Osteocyte (in vitro differentiated cells): ENCODE data around the gene SPPL2C. TPM values are rescaled to one million over a fixed set of nuclear protein-coding genes. Genes with fewer than 3 reads are reported as not detected.

Experiments
- DNase-seq: peaks from one replicate; pipeline ENCODE4 v3.0.0; 2021; ENCODE audit warnings: mixed read lengths; ENCODE audit not compliant: unreplicated experiment; ENCODE audit errors: extremely low spot score
- H3K27ac Mint-ChIP-seq: one replicate; pipeline ENCODE4 v1.8.0; 2021; ENCODE audit warnings: mild to moderate bottlenecking, mixed read lengths; ENCODE audit not compliant: unreplicated experiment
- H3K27me3 Mint-ChIP-seq: one replicate; pipeline ENCODE4 v1.8.0; 2021; ENCODE audit warnings: mixed read lengths; ENCODE audit not compliant: unreplicated experiment
- H3K36me3 Mint-ChIP-seq: one replicate; pipeline ENCODE4 v1.8.0; 2021; ENCODE audit warnings: mixed read lengths; ENCODE audit not compliant: unreplicated experiment
- H3K4me1 Mint-ChIP-seq: one replicate; pipeline ENCODE4 v1.8.0; 2021; ENCODE audit warnings: mixed read lengths; ENCODE audit not compliant: unreplicated experiment
- H3K4me3 Mint-ChIP-seq: one replicate; pipeline ENCODE4 v1.8.0; 2021; ENCODE audit warnings: mild to moderate bottlenecking, moderate library complexity, mixed read lengths; ENCODE audit not compliant: unreplicated experiment
- H3K9me3 Mint-ChIP-seq: one replicate; pipeline ENCODE4 v1.8.0; 2021; ENCODE audit warnings: mixed read lengths; ENCODE audit not compliant: unreplicated experiment
- CTCF ChIP-seq: fragments of 200-600 bp; sonication (generic); IDR thresholded peaks from 2 replicates; pipeline ENCODE4 v1.5.0; 2021; ENCODE audit warnings: antibody characterized with exemption, mild to moderate bottlenecking, moderate library complexity
- total RNA-seq: library from RNA; stranded (reverse); gene quantifications from 2 replicates; pipeline ENCODE4 v1.2.1, GENCODE V29; 2021

Gene SPPL2C
- total RNA-seq, 1 donor from 2014 or later = not detected

- H3K27ac Mint-ChIP-seq = no peak overlapping the region
- H3K4me1 Mint-ChIP-seq = no peaks in the 10 kb centered on the region
- no peaks in the 10 kb centered on the region for H3K9me3 Mint-ChIP-seq
- TF ChIP-seq CTCF = no peak
- H3K27me3 Mint-ChIP-seq = peaks cover 26% of the 10 kb centered on the region
- H3K4me3 Mint-ChIP-seq = no peak overlapping the region
- no peak for DNase-seq
- no peaks in the 10 kb centered on the region for H3K36me3 Mint-ChIP-seq
Measured at GRCh38 chr17:45888392-45888791, 43.7 kb downstream of the SPPL2C start.

GRCh38 chr17:45889579-45889978 lies 44.9 kb downstream of the SPPL2C start:
- Mint-ChIP-seq H3K27me3 (peaks cover 26% of the 10 kb centered on the region), H3K4me1 (peaks cover 4% of the 10 kb centered on the region)

GRCh38 chr17:45893725-45894021 lies 49.0 kb downstream of the SPPL2C start:
- Mint-ChIP-seq H3K36me3 (no peaks in the 10 kb centered on the region), H3K27me3 (peaks cover 52% of the 10 kb centered on the region), H3K4me3 (peak overlapping the region; percentile 73), H3K9me3 (no peaks in the 10 kb centered on the region), H3K4me1 (peaks cover 12% of the 10 kb centered on the region), H3K27ac (peak overlapping the region; percentile 57)
- TF ChIP-seq CTCF = no peak
- no peak for DNase-seq

More at GRCh38 chr17:45889579-45889978, 44.9 kb downstream of the SPPL2C start:
- peak; percentile 21 for TF ChIP-seq CTCF
- Mint-ChIP-seq H3K9me3 (no peaks in the 10 kb centered on the region), H3K27ac (no peak overlapping the region), H3K36me3 (no peaks in the 10 kb centered on the region), H3K4me3 (no peak overlapping the region)
- DNase-seq = no peak

GRCh38 chr17:45894022-45894784 lies 49.5 kb downstream of the SPPL2C start, which contains the start of gene MAPT:
MAPT (plus strand) TSS chr17:45894554; CDS start chr17:45962338, 67,784 bp downstream.
- H3K27me3 Mint-ChIP-seq = peaks cover 57% of the 10 kb centered on the region
- no peaks in the 10 kb centered on the region for H3K36me3 Mint-ChIP-seq
- no peaks in the 10 kb centered on the region for H3K9me3 Mint-ChIP-seq
- H3K4me1 Mint-ChIP-seq = peaks cover 12% of the 10 kb centered on the region
- peak within 1 kb of the TSS; percentile 57 for H3K27ac Mint-ChIP-seq
- TF ChIP-seq CTCF = peak; percentile 99
- peak within 1 kb of the TSS; percentile 73 for H3K4me3 Mint-ChIP-seq
- peak; percentile 97 for DNase-seq

- no peaks in the 10 kb centered on the region for H3K36me3 Mint-ChIP-seq
- H3K9me3 Mint-ChIP-seq = no peaks in the 10 kb centered on the region
- H3K27ac Mint-ChIP-seq = no peak overlapping the region
- H3K4me3 Mint-ChIP-seq = peak overlapping the region; percentile 73
- H3K4me1 Mint-ChIP-seq = peaks cover 12% of the 10 kb centered on the region
- H3K27me3 Mint-ChIP-seq = peaks cover 62% of the 10 kb centered on the region
- no peak for DNase-seq
- TF ChIP-seq CTCF = no peak
Measured at GRCh38 chr17:45895304-45895968, 50.8 kb downstream of the SPPL2C start.
